Measurements from ENCODE around the gene ENTR1. TPM values are rescaled to one million over a fixed set of nuclear protein-coding genes. Genes with fewer than 3 reads are reported as not detected.

Gene ENTR1
- total RNA-seq, 1 donor from 2014 or later, result 77.9 TPM

DNA sequence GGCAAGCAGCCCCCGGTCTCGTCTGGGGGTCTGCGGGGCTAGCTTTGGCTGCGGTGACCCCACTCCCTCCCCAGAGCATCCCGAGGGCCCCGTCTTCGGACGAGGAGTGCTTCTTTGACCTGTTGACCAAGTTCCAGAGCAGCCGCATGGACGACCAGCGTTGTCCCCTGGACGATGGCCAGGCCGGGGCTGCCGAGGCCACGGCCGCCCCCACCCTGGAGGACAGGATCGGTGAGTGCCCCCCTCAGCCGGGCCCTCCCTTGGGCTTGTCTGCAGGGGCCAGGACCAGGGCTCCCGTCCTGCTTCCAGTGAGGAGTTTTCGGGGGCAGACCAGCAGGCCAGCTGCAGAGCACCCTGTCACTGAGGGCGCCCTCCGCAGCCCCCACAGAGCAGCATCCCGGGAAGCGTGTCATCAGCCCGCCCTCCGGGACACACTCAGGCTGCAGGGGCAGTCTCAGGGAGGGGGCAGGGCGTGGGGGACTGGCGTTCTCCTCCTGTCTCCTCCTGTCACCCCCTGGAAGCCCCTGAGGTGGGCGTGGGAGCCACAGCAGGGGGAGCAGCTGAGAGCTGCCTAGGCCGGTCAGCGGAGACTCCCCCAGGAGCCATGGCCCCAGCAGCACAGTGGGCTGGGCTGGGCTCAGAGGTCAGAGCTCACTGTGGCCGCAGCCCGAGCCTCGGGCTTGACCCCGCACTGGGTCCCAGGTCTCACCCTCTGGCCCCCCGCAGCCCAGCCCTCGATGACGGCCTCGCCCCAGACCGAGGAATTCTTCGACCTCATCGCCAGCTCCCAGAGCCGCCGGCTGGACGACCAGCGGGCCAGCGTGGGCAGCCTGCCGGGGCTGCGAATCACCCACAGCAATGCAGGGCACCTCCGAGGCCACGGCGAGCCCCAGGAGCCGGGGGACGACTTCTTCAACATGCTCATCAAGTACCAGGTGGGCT, 54.5 kb downstream of the ENTR1 start:
- Mint-ChIP-seq H3K27ac (no peak overlapping the region), H3K36me3 (no peaks in the 10 kb centered on the region), H3K4me1 (ENCODE audit: unreplicated experiment) (no peaks in the 10 kb centered on the region), H3K4me3 (no peak overlapping the region), H3K9me3 (no peaks in the 10 kb centered on the region), H3K27me3 (no peaks in the 10 kb centered on the region)
- DNase-seq (ENCODE audit: extremely low spot score, unreplicated experiment), result no peak
- TF ChIP-seq, protein P1, sequence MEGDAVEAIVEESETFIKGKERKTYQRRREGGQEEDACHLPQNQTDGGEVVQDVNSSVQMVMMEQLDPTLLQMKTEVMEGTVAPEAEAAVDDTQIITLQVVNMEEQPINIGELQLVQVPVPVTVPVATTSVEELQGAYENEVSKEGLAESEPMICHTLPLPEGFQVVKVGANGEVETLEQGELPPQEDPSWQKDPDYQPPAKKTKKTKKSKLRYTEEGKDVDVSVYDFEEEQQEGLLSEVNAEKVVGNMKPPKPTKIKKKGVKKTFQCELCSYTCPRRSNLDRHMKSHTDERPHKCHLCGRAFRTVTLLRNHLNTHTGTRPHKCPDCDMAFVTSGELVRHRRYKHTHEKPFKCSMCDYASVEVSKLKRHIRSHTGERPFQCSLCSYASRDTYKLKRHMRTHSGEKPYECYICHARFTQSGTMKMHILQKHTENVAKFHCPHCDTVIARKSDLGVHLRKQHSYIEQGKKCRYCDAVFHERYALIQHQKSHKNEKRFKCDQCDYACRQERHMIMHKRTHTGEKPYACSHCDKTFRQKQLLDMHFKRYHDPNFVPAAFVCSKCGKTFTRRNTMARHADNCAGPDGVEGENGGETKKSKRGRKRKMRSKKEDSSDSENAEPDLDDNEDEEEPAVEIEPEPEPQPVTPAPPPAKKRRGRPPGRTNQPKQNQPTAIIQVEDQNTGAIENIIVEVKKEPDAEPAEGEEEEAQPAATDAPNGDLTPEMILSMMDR (conservative IDR thresholded peaks at IDR 0.05), result no peak

DNA sequence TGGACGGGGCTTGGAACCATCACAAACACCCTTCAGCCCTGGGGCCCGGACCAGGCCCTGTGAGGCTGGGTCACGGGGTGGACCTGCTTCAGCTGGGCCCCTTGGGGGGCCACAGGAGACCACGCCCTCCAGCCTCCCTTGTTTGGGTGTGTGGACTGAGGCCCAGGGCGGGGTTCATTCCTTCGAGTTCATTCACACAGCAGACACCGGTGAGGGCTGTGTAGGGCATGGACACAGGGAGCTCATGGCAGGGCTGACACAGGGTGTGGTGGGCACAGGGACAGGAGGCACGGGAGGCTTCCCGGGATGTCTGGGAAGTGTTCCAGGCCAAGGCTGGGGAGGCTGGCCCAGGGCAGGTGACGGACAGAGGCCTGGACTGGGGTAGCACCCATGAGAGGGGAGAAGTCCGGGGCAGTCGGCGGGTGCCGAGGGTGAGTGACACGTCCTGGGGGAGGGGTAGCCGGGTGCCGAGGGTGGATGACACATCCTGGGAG, 55.8 kb downstream of the ENTR1 start:
- Mint-ChIP-seq H3K9me3 (no peaks in the 10 kb centered on the region), H3K4me1 (ENCODE audit: unreplicated experiment) (no peaks in the 10 kb centered on the region), H3K4me3 (no peak overlapping the region), H3K36me3 (no peaks in the 10 kb centered on the region), H3K27me3 (no peaks in the 10 kb centered on the region), H3K27ac (peak overlapping the region; percentile 67)
- DNase-seq (ENCODE audit: extremely low spot score, unreplicated experiment), result no peak
- TF ChIP-seq, protein P1 (conservative IDR thresholded peaks at IDR 0.05), result no peak

DNA sequence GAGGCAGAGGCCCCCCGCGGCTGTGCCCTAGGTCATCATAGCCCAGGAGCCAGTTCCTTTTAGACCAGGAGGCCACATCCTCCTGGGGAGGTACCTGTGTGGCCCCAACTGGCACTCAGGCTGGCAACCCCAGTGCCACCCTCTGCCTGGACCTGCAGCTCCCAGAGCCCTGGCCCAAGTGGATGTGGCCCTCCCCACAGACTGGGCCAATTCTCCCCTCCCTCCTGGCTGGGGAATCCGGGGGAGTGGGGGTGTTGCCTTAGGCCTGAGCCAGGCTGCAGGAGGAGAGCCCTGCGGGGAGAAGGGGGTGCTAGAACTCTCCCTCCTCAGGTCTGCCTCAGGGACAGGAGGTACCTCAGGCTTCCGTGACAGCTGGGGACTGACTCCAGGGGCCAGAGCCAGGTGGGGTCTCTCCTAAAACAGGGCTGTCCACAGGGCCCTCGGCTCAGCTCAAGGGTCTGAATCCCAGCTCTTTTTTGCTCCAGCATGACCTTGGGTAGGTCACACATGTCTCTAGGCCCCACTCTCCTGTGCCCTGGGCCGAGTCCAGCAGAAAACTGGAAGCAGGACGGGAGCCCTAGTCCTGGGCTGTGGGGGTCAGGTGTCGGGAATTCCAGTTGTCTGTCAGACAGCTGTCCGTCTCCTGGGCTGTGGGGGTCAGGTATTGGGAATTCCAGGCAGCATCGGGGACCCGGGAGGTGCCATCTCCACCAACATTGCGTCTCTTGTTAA, 56.5 kb downstream of the ENTR1 start:
- TF ChIP-seq, protein P1 (conservative IDR thresholded peaks at IDR 0.05), result no peak
- Mint-ChIP-seq H3K9me3 (no peaks in the 10 kb centered on the region), H3K27ac (peak overlapping the region; percentile 67), H3K36me3 (no peaks in the 10 kb centered on the region), H3K27me3 (no peaks in the 10 kb centered on the region), H3K4me1 (ENCODE audit: unreplicated experiment) (no peaks in the 10 kb centered on the region), H3K4me3 (no peak overlapping the region)
- no peak for DNase-seq (ENCODE audit: extremely low spot score, unreplicated experiment)

DNA sequence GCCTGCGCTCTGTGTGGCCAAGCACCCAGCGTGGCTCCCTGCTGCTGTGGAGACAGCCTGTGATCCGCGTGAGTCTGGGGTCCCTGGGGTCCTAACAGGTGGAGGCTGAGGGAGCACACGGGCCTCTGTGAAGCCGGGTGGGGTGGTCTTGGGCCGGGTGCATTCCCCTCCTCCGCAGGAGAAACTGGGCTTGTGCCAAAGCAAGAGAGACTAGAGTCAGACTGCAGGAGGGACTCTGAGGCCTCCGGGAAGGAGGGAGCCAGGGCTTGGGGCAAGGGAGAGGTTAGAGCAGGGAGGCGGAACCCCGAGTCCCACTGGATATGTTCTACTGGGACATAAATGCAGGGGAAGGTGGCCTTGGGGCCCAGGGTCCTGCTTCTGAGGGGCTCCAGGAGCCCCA, 57.3 kb downstream of the ENTR1 start:
- DNase-seq (ENCODE audit: extremely low spot score, unreplicated experiment), result no peak
- H3K27ac Mint-ChIP-seq, result no peak overlapping the region
- no peaks in the 10 kb centered on the region for H3K36me3 Mint-ChIP-seq
- H3K4me3 Mint-ChIP-seq, result no peak overlapping the region
- no peaks in the 10 kb centered on the region for H3K9me3 Mint-ChIP-seq
- no peaks in the 10 kb centered on the region for H3K4me1 Mint-ChIP-seq (ENCODE audit: unreplicated experiment)
- TF ChIP-seq, protein P1 (conservative IDR thresholded peaks at IDR 0.05), result no peak
- no peaks in the 10 kb centered on the region for H3K27me3 Mint-ChIP-seq

DNA sequence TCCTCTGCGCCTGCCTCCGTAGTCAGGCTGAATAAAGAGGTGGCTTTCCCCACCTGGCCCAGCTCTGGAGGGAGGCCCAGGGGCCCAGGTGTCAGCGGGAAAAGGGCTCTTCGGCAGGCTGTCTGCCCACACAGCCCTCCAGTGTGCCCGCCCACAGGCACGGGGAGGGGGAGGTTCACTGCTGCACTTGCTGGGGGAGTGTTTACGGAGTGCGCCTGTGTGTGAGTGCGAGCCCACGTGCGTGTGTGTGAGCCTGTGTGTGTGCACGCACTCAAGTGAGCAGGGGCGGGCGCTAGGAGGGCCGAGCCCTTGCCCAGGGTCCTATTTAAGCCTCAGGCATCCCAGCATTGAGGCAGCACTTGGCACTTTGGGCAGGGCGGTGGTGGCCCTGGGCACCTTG, 57.7 kb downstream of the ENTR1 start:
- DNase-seq (ENCODE audit: extremely low spot score, unreplicated experiment), result no peak
- no peak overlapping the region for H3K4me3 Mint-ChIP-seq
- TF ChIP-seq, protein P1 (conservative IDR thresholded peaks at IDR 0.05), result no peak
- H3K36me3 Mint-ChIP-seq, result no peaks in the 10 kb centered on the region
- no peaks in the 10 kb centered on the region for H3K27me3 Mint-ChIP-seq
- no peak overlapping the region for H3K27ac Mint-ChIP-seq
- no peaks in the 10 kb centered on the region for H3K9me3 Mint-ChIP-seq
- no peaks in the 10 kb centered on the region for H3K4me1 Mint-ChIP-seq (ENCODE audit: unreplicated experiment)

Other genes starting within 250 kb of the ENTR1 start
- gene LHX3, start 205.5 kb downstream of the ENTR1 start, total RNA-seq (ENCODE audit: low replicate concordance), result 0.10 and 0.90 TPM in 2 replicates
- gene QSOX2, start 164.8 kb downstream of the ENTR1 start, total RNA-seq (ENCODE audit: low replicate concordance), result 15.6 and 23.6 TPM in 2 replicates
- 0.69 and 0.70 TPM in 2 replicates for gene CCDC187, start 106.5 kb downstream of the ENTR1 start, total RNA-seq (ENCODE audit: low replicate concordance)
- 29.2 and 56.2 TPM in 2 replicates for gene GPSM1, start 83.1 kb downstream of the ENTR1 start, total RNA-seq (ENCODE audit: low replicate concordance)
- 10.4 and 14.0 TPM in 2 replicates for gene DNLZ, start 46.9 kb downstream of the ENTR1 start, total RNA-seq (ENCODE audit: low replicate concordance)
- gene CARD9, start 36.9 kb downstream of the ENTR1 start, total RNA-seq (ENCODE audit: low replicate concordance), result 2.0 and 2.6 TPM in 2 replicates
- 14.4 and 15.7 TPM in 2 replicates for gene SNAPC4, start 10.4 kb downstream of the ENTR1 start, total RNA-seq (ENCODE audit: low replicate concordance)
- gene PMPCA, start within 50 bp of the ENTR1 start, total RNA-seq (ENCODE audit: low replicate concordance), result 68.1 and 72.1 TPM in 2 replicates
- 13.8 and 24.0 TPM in 2 replicates for gene INPP5E, start 29.2 kb upstream of the ENTR1 start, total RNA-seq (ENCODE audit: low replicate concordance)
- 74.6 and 95.0 TPM in 2 replicates for gene SEC16A, start 72.4 kb upstream of the ENTR1 start, total RNA-seq (ENCODE audit: low replicate concordance)
- gene NOTCH1, start 135.4 kb upstream of the ENTR1 start, total RNA-seq (ENCODE audit: low replicate concordance), result 36.5 and 53.1 TPM in 2 replicates

Data from type B pancreatic cell (in vitro differentiated cells).